NB4 (cell line): Measurements from ENCODE around the gene TOX3.

Experiments used
- DNase-seq: peaks from one replicate; pipeline ENCODE4 v3.0.0; 2010; ENCODE audit warnings: low read depth
- H3K4me3 ChIP-seq: one replicate; pipeline ENCODE4 v1.5.1; 2011; ENCODE audit warnings: mild to moderate bottlenecking, low read depth, low read length, moderate library complexity
- MYC ChIP-seq: IDR thresholded peaks from 2 replicates; pipeline ENCODE4 v1.6.1; 2011; ENCODE audit warnings: low read depth, low read length
- POLR2A ChIP-seq: IDR thresholded peaks from 2 replicates; pipeline ENCODE4 v1.6.1; 2011; ENCODE audit warnings: mild to moderate bottlenecking; ENCODE audit not compliant: insufficient read length; ENCODE audit errors: extremely low read depth
- TF ChIP-seq, protein P1 (sequence below): IDR thresholded peaks from 2 replicates; pipeline ENCODE4 v1.6.1; 2011; ENCODE audit warnings: low read depth, low read length
- TF ChIP-seq, protein P2 (sequence below): IDR thresholded peaks from one replicate; pipeline ENCODE4 v1.5.1; 2012; ENCODE audit warnings: low read depth, low read length

The TOX3 gene

DNA sequence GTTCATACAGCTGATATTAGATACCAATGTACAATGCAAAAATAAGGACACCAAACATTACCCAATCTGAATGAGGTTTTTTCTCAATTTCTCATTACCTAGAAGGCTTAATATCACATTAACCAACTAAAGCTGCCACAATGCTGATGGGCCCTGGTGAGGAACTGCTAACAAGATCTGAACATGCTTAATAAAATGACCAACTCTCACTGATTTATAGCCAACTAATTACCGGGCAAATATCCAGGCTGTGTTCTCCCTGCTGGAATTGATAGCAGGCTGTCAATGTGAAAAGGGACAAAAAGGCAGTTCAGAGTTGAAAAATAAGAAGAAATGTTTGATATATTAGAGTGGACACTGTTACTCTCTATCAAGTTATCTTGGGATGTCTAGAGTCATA is 124.6 kb downstream of the TOX3 start:
- TF ChIP-seq, protein P1, sequence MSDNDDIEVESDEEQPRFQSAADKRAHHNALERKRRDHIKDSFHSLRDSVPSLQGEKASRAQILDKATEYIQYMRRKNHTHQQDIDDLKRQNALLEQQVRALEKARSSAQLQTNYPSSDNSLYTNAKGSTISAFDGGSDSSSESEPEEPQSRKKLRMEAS: no peak
- TF ChIP-seq, protein P2, sequence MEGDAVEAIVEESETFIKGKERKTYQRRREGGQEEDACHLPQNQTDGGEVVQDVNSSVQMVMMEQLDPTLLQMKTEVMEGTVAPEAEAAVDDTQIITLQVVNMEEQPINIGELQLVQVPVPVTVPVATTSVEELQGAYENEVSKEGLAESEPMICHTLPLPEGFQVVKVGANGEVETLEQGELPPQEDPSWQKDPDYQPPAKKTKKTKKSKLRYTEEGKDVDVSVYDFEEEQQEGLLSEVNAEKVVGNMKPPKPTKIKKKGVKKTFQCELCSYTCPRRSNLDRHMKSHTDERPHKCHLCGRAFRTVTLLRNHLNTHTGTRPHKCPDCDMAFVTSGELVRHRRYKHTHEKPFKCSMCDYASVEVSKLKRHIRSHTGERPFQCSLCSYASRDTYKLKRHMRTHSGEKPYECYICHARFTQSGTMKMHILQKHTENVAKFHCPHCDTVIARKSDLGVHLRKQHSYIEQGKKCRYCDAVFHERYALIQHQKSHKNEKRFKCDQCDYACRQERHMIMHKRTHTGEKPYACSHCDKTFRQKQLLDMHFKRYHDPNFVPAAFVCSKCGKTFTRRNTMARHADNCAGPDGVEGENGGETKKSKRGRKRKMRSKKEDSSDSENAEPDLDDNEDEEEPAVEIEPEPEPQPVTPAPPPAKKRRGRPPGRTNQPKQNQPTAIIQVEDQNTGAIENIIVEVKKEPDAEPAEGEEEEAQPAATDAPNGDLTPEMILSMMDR: no peak
- TF ChIP-seq POLR2A: no peak
- no peak for TF ChIP-seq MYC

DNA sequence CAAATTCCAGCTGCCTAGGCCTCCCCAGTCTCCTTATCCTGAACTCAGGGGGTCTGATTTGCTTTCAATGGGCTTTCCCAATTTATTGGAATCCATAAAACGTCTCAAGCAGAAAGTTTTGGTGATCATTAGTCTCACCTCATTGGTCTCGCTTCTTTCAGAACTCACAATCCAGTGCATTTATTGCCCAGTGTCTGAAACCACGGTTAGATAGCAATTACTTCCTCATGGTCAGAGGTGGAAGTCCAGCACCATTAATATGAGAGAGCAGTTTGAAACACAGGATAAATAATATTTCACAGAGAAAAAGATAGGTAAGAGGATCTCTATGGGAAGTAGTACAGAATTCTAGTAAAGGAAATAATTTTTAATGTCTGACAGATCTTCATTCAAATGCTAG is 128.7 kb downstream of the TOX3 start:
- DNase-seq: no peak
- no peak for TF ChIP-seq POLR2A
- TF ChIP-seq MYC: no peak
- TF ChIP-seq, protein P2: no peak
- TF ChIP-seq, protein P1: no peak
- no peak overlapping the region for H3K4me3 ChIP-seq

More for the DNA sequence above, 124.6 kb downstream of the TOX3 start:
- DNase-seq: no peak
- H3K4me3 ChIP-seq: no peak overlapping the region

DNA sequence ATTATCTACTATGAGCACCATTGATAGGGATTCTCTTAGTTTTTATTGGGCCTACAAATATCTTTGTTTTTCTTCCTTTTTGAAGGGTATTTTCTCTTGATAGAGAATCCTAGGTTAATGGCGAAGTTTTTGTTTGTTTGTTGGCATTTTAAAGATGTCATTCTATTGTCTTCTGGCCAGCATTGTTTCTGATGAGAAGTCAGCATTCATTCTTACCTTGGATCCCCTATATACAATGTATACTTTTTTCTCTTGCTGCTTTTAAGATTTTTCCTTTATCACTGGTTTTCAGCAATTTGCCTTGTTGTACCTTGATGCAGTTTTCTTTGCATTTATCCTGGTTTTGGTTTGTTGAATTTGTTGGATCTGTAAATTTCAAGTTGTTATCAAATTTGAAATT is 130.1 kb downstream of the TOX3 start:
- TF ChIP-seq, protein P2: no peak
- TF ChIP-seq, protein P1: no peak
- TF ChIP-seq POLR2A (no peak), MYC (no peak)
- DNase-seq: no peak
- no peak overlapping the region for H3K4me3 ChIP-seq

DNA sequence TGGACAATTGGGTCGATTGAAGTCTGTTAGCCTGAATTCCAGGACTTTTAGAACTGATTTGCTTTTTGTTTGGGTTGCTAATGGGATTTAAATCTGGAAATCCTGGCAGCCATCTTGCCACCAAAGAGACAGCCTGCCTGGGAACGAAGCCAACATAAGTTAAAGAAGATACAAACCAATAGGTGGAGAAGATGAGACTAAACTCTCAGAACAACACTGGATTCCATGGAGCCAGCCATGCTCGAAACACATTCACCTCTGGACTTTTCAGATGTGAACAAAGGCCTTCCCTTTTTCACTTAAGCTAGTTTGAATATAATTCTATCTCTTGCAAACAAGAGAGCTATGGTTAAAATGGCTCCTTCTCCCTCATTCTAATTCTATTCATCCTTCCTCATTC is 135.9 kb downstream of the TOX3 start:
- TF ChIP-seq MYC (no peak), POLR2A (no peak)
- TF ChIP-seq, protein P1: no peak
- TF ChIP-seq, protein P2: no peak
- H3K4me3 ChIP-seq: no peak overlapping the region
- no peak for DNase-seq

DNA sequence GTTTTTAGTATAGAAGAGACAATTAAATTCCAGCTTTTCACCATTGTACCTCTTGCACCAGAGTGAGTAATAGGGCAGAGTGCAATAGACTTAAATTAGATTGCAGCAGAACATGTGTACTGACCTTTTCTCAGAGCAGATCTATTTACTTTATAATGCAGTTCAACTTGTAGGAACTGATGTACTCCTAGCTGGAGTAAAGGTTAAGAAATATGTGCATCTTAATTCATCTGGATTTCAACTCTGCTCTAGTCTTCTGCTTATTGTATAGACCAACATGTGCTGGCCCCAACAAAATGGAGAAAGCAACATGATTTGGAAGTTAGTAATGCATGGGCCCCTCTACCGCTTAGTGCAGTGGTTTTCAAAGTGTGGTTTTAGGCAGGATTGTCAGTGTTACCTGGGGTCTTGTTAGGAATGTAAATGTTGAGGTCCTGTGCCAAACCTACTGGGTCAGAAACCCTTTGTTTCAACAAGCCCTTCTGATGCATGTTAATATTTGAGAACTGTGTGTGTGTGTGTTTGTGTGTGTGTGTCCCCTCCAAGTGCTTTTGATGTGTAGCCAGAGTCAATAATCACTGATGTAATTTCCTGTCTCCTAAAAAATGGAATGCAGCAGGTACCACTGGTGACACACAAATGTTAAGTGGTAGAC is 138.6 kb downstream of the TOX3 start:
- TF ChIP-seq, protein P1: no peak
- TF ChIP-seq MYC (no peak), POLR2A (no peak)
- TF ChIP-seq, protein P2: no peak
- no peak overlapping the region for H3K4me3 ChIP-seq
- no peak for DNase-seq

DNA sequence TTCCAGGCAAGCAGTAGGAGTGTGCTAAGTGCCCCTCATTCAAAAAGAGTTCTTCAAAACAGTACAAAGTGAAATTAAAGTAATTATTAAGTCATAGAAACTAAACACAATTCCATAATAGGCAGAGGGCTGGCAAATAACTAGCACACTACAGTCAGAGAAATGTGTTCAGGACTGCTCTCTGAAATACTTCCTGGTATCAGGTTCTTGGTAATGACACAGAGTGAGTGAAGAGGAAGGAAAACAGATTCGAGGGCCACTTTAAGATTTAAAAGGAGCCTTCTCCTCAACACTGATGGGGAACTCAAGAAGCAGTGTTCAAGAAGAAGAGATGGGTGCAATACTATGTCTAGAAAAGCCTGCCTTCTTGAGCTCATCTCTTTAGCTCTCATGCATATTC is 139.2 kb downstream of the TOX3 start:
- no peak for DNase-seq
- no peak overlapping the region for H3K4me3 ChIP-seq
- TF ChIP-seq, protein P2: no peak
- no peak for TF ChIP-seq MYC
